GM21723 (cell line): ENCODE results near the gene FAM89B.

ENCODE experiments used
- ATAC-seq: cut with Tn5 transposase; IDR thresholded peaks from one replicate; pipeline ENCODE4 v1.9.1; 2021; ENCODE audit warnings: mild to moderate bottlenecking, moderate library complexity; ENCODE audit not compliant: unreplicated experiment

Gene FAM89B

GRCh38 chr11:65573391-65574079 is 1.2 kb downstream of the FAM89B start:
- ATAC-seq: no peak

DNA sequence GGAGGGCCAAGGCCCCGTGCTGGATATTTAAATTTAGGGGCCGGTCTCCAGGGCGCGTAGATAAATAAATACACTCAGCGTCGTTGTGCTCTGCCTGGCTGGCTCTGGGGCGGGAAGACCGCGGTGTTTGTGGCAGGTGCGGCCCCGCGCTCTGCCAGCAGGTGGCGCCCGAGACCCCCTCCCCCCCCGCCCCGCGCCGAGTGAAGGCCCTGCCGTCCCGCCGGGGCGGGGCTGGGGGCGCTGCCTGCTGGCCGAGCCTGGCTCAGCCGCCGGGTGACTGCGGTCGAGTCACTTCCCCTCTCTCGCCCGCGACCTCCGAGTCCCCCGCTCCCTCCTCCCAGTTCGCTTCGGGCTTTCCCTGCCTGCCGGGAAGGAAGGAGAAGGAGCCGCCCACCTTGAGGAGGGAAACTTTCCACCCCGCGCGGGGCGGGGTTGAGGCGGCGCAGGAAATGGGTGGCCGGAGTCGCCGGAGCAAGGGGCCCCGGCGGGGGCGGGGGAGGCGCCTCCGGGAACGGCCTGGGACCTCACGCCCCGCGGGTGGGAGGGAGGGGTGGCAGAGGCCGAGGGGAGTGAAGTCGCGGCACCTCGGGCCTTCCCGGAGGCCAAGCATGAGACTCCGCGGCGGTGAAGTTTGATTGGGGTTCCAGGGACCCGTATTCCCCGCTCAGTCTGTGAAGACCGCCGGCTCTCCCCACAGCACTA is 1.9 kb downstream of the FAM89B start:
- peak; percentile 29 for ATAC-seq

GRCh38 chr11:65574811-65575567 is 2.7 kb downstream of the FAM89B start:
- ATAC-seq: no peak

- peak; percentile 27 for ATAC-seq
Observed at GRCh38 chr11:65575568-65576231, 3.4 kb downstream of the FAM89B start, which contains the start of gene EHBP1L1. Gene EHBP1L1 (plus strand): TSS chr11:65576053. CDS start chr11:65576303, 250 bp downstream.

DNA sequence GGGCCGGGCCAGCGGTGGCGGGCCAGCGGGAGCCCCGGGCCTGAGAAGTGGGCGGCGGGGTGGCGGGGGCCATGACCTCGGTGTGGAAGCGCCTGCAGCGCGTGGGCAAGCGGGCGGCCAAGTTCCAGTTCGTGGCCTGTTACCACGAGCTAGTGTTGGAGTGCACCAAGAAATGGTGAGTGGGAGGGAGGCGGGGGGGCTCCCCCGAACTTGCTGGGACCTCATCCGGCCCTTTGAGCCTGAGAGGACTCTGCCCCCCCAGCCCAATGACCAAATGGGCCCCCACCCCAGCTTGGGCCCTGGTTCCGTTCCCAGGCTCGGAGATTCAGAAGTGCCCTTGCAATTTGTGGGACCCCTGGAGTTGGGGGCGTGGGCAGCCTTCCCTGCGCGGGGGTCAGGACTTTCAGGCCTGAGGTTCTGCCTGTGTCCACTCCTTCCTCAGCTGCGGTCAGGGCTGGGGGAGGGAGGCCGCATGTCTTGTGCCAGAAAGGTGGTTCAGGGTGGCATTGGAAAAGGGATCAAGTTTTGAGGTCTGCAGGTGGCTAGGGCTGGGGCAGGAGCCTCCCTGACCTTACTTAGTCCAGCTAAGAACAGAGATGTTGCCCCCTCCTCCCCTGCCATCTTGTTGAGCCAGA is 4.0 kb downstream of the FAM89B start:
- no peak for ATAC-seq

GRCh38 chr11:65576867-65577755 is 4.8 kb downstream of the FAM89B start:
- no peak for ATAC-seq

DNA sequence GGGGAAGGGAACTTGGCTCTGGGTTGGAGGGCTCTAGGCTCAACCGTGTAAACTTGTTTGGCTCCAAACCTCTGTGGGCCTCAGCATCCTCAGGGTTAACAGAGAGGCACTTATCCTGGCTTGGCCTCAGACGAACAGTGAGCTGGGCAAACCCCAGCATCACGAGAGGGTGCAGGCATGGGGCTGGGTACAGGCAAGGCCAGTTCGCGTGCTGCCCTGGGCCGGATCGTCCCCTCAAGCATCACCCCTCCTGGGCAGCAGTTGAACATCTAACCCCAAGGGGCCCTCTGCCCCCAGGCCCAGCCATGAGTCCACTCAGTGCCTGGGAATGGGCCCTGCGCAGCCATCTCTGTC is 5.4 kb downstream of the FAM89B start:
- no peak for ATAC-seq

- no peak for ATAC-seq
Observed at GRCh38 chr11:65578134-65578533, 5.8 kb downstream of the FAM89B start.

GRCh38 chr11:65578667-65579066 is 6.3 kb downstream of the FAM89B start:
- no peak for ATAC-seq

DNA sequence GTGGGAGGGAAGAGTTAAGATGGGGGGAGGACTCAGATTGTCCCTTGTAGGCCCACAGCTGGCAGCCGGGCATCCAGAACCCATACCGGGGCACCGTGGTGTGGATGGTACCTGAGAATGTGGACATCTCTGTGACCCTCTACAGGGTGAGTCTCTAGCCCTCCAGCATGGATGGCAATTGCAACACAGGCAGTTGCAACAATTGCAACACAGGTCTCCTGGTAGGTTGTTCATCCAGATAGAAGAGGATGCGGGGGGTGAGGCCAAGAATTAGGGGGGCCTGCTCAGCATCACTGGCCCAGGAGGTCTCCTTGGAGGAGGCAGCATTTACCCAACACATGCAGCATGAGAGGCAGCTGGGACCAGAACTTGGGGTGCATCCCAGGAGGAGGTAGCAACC is 7.0 kb downstream of the FAM89B start:
- no peak for ATAC-seq

- ATAC-seq: no peak
Observed at GRCh38 chr11:65580031-65580692, 7.8 kb downstream of the FAM89B start.

DNA sequence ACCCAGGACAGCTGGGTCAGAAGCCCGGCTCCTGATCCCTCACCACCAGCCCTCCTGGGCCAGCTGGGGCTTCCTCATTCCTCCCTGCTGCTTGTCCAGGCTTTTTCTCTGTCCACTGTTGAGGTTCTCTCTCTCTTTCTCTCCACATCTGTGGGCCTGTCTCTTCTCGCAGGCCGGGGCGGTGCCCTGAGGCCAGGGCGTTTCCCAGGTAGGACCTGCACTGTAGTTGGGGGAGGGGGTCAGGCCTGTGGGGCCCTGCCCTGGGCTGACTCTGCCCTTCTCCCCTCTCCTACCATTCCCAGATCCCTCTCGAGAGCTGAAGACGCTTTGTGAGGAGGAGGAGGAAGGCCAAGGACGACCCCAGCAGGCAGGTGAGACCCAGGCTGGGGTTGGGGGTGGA is 8.4 kb downstream of the FAM89B start:
- ATAC-seq: no peak

DNA sequence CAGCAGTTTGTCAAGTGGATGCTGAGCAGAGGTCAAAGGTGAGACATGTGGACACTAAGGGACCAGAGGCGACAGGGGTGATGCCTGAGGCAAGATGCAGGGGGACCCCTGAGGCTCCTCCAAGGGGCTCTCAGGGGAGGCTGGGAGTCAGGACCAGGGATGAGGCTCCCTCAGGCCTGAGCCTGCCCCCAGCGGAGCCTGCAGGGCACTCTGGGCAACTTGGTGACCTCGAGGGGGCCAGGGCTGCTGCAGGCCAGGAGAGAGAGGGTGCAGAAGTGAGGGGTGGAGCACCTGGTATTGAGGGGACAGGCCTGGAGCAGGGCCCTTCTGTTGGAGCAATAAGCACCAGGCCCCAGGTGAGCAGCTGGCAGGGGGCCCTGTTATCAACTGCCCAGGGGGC is 9.6 kb downstream of the FAM89B start:
- ATAC-seq: no peak

DNA sequence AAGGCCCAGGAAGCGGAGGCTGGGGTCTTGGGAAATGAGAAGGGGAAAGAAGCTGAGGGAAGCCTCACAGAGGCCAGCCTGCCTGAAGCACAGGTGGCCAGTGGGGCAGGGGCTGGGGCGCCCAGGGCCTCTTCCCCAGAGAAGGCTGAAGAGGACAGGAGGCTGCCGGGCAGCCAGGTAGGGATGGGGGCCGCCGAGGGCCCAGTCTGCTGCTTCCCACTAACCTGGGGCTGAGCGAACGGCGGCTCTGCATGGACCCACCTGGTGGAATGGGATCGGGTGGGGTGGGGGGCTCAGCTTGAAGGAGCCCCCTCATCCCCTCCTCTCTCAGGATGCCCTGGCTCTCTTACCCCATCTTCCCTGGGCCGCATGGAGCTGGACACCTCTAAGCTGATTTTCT is 11.3 kb downstream of the FAM89B start:
- ATAC-seq: no peak

DNA sequence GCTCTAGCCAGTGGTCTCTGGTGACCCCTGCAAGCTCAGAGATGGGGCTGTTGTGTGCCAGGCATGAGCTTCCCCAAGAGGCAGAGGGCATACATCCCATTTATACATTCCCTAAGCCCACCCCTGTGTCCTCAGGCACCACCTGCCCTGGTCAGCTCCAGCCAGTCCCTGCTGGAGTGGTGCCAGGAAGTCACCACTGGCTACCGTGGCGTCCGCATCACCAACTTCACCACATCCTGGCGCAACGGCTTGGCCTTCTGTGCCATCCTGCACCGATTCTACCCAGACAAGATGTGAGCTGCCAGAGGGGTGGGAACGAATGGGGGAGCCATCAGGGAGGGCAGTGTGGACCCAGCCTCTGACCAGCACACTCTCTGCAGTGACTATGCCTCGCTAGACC is 11.8 kb downstream of the FAM89B start:
- no peak for ATAC-seq

- ATAC-seq: no peak
Observed at GRCh38 chr11:65584723-65585171, 12.4 kb downstream of the FAM89B start.

GRCh38 chr11:65585396-65586246 is 13.3 kb downstream of the FAM89B start:
- no peak for ATAC-seq

GRCh38 chr11:65586247-65586630 is 13.9 kb downstream of the FAM89B start:
- ATAC-seq: no peak
